Neural cell (in vitro differentiated cells): ENCODE measurements around the gene SH3BP5. TPM values are rescaled to one million over a fixed set of nuclear protein-coding genes. Genes with fewer than 3 reads are reported as not detected.

Source experiments
- H2AFZ ChIP-seq: fragments of 200-600, 300-800 bp; sonication (generic), shearing (Covaris generic); 2 replicates; pipeline ENCODE4 v1.6.0; 2014; ENCODE audit warnings: low read depth, mild to moderate bottlenecking, antibody characterized with exemption, low read length, moderate library complexity
- H3F3A ChIP-seq: fragments of 200-600 bp; shearing (Covaris generic); 2 replicates; pipeline ENCODE4 v1.6.1; 2016; ENCODE audit warnings: mild to moderate bottlenecking, moderate library complexity, mixed read lengths, antibody characterized with exemption, low read length; ENCODE audit not compliant: insufficient read depth, poor library complexity, severe bottlenecking
- H3K27ac ChIP-seq: fragments of 200-600, 300-800 bp; sonication (generic), shearing (Covaris generic); 2 replicates; pipeline ENCODE4 v1.5.1; 2014; ENCODE audit warnings: mild to moderate bottlenecking, low read length, moderate library complexity
- H3K27me3 ChIP-seq: fragments of 300-800, 200-600 bp; sonication (generic), shearing (Covaris generic); 2 replicates; pipeline ENCODE4 v1.6.0; 2014; ENCODE audit warnings: mild to moderate bottlenecking, low read depth, low read length, moderate library complexity; ENCODE audit not compliant: insufficient read depth
- H3K36me3 ChIP-seq: fragments of 300-800, 200-600 bp; sonication (generic), shearing (Covaris generic); 2 replicates; pipeline ENCODE4 v1.5.1; 2014; ENCODE audit warnings: mild to moderate bottlenecking, antibody characterized with exemption, low read length, moderate library complexity; ENCODE audit not compliant: insufficient read depth
- H3K4me2 ChIP-seq: fragments of 300-800, 200-600 bp; sonication (generic), shearing (Covaris generic); 2 replicates; pipeline ENCODE4 v1.6.0; 2014; ENCODE audit warnings: mild to moderate bottlenecking, low read length
- H3K4me3 ChIP-seq: fragments of 300-800, 200-600 bp; sonication (generic), shearing (Covaris generic); 2 replicates; pipeline ENCODE4 v1.5.1; 2014; ENCODE audit warnings: mild to moderate bottlenecking, low read length, moderate library complexity
- H3K79me2 ChIP-seq: fragments of 200-600 bp; shearing (Covaris generic); replicated peaks from 2 replicates; pipeline ENCODE4 v1.6.0; 2014; ENCODE audit warnings: mild to moderate bottlenecking, low read length, moderate library complexity; ENCODE audit not compliant: insufficient read depth
- H3K9ac ChIP-seq: fragments of 300-800, 200-600 bp; sonication (generic), shearing (Covaris generic); 2 replicates; pipeline ENCODE4 v1.6.1; 2016; ENCODE audit warnings: mild to moderate bottlenecking, low read length, mixed read lengths
- H3K9me2 ChIP-seq: fragments of 200-600 bp; shearing (Covaris generic); 2 replicates; pipeline ENCODE4 v1.6.1; 2016; ENCODE audit warnings: mild to moderate bottlenecking, low read length, mixed read lengths; ENCODE audit not compliant: insufficient read depth
- H3K9me3 ChIP-seq: fragments of 200-600, 300-800 bp; sonication (generic), shearing (Covaris generic); 2 replicates; pipeline ENCODE4 v1.6.1; 2016; ENCODE audit warnings: mild to moderate bottlenecking, mixed run types, low read length, moderate library complexity, mixed read lengths
- H4K20me1 ChIP-seq: fragments of 200-600 bp; shearing (Covaris generic); 2 replicates; pipeline ENCODE4 v1.6.1; 2016; ENCODE audit warnings: mild to moderate bottlenecking, mixed run types; ENCODE audit not compliant: insufficient read depth
- CTCF ChIP-seq: fragments of 450-650 bp; IDR thresholded peaks from 2 replicates; pipeline ENCODE4 v1.5.1; 2014; ENCODE audit warnings: antibody characterized with exemption, mild to moderate bottlenecking, moderate library complexity; ENCODE audit not compliant: poor library complexity, severe bottlenecking
- EP300 ChIP-seq: fragments of 450-650 bp; conservative IDR thresholded peaks from 2 replicates; pipeline ENCODE4 v1.6.1; 2014; ENCODE audit warnings: antibody characterized with exemption, mild to moderate bottlenecking, moderate library complexity; ENCODE audit not compliant: poor library complexity, severe bottlenecking
- EZH2 ChIP-seq: fragments of 200-600, 300-800 bp; shearing (Covaris generic), sonication (generic); IDR thresholded peaks from 2 replicates; pipeline ENCODE4 v1.6.1; 2014; ENCODE audit warnings: antibody characterized with exemption, low read length, borderline replicate concordance, mild to moderate bottlenecking; ENCODE audit not compliant: insufficient read depth, poor library complexity, severe bottlenecking
- MXI1 ChIP-seq: fragments of 450-650 bp; conservative IDR thresholded peaks from 2 replicates; pipeline ENCODE4 v1.6.1; 2014; ENCODE audit warnings: antibody characterized with exemption, mild to moderate bottlenecking; ENCODE audit not compliant: poor library complexity, severe bottlenecking
- POLR2AphosphoS5 ChIP-seq: IDR thresholded peaks from 2 replicates; pipeline ENCODE4 v1.6.1; 2012
- RAD21 ChIP-seq: fragments of 450-650 bp; conservative IDR thresholded peaks from 2 replicates; pipeline ENCODE4 v1.6.1; 2014; ENCODE audit warnings: antibody characterized with exemption, mild to moderate bottlenecking, moderate library complexity
- REST ChIP-seq: IDR thresholded peaks from 2 replicates; pipeline ENCODE4 v1.6.1; 2012; ENCODE audit warnings: borderline replicate concordance
- SMC3 ChIP-seq: fragments of 450-650 bp; conservative IDR thresholded peaks from 2 replicates; pipeline ENCODE4 v1.6.1; 2014; ENCODE audit warnings: antibody characterized with exemption, mild to moderate bottlenecking, moderate library complexity; ENCODE audit not compliant: poor library complexity
- TAF1 ChIP-seq: IDR thresholded peaks from 2 replicates; pipeline ENCODE4 v1.6.1; 2012; ENCODE audit warnings: low read depth
- polyA plus RNA-seq: library from polyadenylated mRNA; depleted of rRNA; stranded (reverse); fragments of >200 nt; gene quantifications from 2 replicates; pipeline ENCODE4 v1.2.3, GENCODE V29; 2014

The SH3BP5 gene
- polyA plus RNA-seq, 1 donor from 2014 or later = 166 TPM

DNA sequence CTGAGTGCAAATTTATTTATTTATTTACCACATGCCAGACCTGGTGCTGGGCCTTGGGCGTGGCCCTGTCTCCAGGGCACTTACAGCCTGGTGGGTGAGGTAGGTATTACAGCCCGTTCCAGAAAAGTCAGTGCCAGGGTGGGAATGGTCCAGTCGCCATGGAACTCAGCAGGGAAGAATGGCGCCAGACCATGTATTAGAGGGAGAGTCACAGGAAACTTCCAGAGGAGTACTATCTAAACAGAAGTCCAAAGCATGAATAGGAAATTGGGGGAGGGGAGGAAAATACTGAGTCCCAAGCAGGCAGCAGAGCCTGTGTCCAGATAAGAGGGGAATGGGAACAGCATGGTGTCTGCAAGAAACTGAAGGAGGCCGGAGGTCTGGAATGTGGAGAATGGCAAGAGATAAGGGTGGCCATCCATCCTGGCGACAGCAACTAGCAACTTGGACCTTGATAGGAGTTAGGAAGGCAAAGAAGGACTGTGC lies 27.0 kb downstream of the SH3BP5 start:
- Histone ChIP-seq H3K4me2 (no peak overlapping the region), H3K9me3 (no peaks in the 10 kb centered on the region), H2AFZ (no peak overlapping the region), H3K9ac (no peak overlapping the region), H4K20me1 (peaks cover 1% of the 10 kb centered on the region), H3K27me3 (no peaks in the 10 kb centered on the region), H3F3A (no peaks in the 10 kb centered on the region), H3K4me3 (no peak overlapping the region), H3K79me2 (peaks cover 3% of the 10 kb centered on the region), H3K9me2 (no peaks in the 10 kb centered on the region), H3K27ac (no peak overlapping the region), H3K36me3 (no peaks in the 10 kb centered on the region)
- TF ChIP-seq CTCF (peak; percentile 17), REST (no peak), RAD21 (no peak), EP300 (no peak), EZH2 (no peak), TAF1 (no peak), SMC3 (no peak)

- Histone ChIP-seq H3K9ac (no peak overlapping the region), H3K27me3 (no peaks in the 10 kb centered on the region), H3K27ac (no peak overlapping the region), H3K79me2 (peaks cover 3% of the 10 kb centered on the region), H3F3A (no peaks in the 10 kb centered on the region), H3K36me3 (no peaks in the 10 kb centered on the region), H3K9me3 (no peaks in the 10 kb centered on the region), H3K4me3 (no peak overlapping the region), H3K9me2 (no peaks in the 10 kb centered on the region), H4K20me1 (no peaks in the 10 kb centered on the region), H2AFZ (no peak overlapping the region), H3K4me2 (no peak overlapping the region)
- TF ChIP-seq REST (no peak), EP300 (no peak), MXI1 (no peak), EZH2 (no peak), TAF1 (no peak), RAD21 (no peak), CTCF (no peak), SMC3 (no peak), POLR2AphosphoS5 (no peak)
These were observed 28.7 kb downstream of the SH3BP5 start for GRCh38 chr3:15303728-15304127.
